ENCODE results near the gene ADGRG6.

DNA sequence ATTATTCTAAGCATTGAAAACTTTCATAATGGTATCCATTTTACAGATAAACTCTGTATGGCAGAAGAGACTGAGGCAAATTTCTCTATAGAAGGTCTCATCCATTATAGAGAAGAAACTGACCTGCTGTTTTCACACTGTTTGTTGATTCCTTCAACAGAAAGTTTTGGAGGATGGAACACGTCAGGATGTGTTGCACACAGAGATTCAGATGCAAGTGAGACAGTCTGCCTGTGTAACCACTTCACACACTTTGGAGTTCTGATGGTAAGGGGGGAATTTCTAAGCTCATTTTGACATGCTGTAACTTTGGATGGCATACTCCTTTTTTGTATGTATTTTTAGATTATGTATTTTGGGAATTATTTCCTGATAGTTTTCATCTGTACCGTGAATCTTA lies 109.3 kb downstream of the ADGRG6 start:
- TF ChIP-seq POLR2A (IDR thresholded peaks at IDR 0.05; ENCODE audit: low read length) (no peak), GATA1 (IDR thresholded peaks at IDR 0.05; ENCODE audit: low read depth, low read length) (no peak)
